BLaER1 treated with 17β-estradiol and CSF1 and Interleukin-3, amounts not matched to agents 10 nM and 100 nM (cell line): ENCODE results near the gene CUTA.

Experiments
- H3K27ac ChIP-seq, 11 experiments: shearing (Covaris generic); formaldehyde crosslinking; 2 replicates each; pipeline ENCODE4 v1.8.1; 2022
- H3K27me3 ChIP-seq, 11 experiments: shearing (Covaris generic); formaldehyde crosslinking; 2 replicates each; pipeline ENCODE4 v1.8.1; 2022
- H3K36me3 ChIP-seq, 11 experiments: shearing (Covaris generic); formaldehyde crosslinking; 2 replicates each; pipeline ENCODE4 v1.8.1; 2022
- H3K4me1 ChIP-seq, 10 experiments: shearing (Covaris generic); formaldehyde crosslinking; 2 replicates each; pipeline ENCODE4 v1.8.1; 2022
- H3K4me2 ChIP-seq, 11 experiments: shearing (Covaris generic); formaldehyde crosslinking; 2 replicates each; pipeline ENCODE4 v1.8.1; 2022
- H3K4me3 ChIP-seq, 10 experiments: shearing (Covaris generic); formaldehyde crosslinking; 2 replicates each; pipeline ENCODE4 v1.8.1; 2022
- H3K9ac ChIP-seq, 11 experiments: shearing (Covaris generic); formaldehyde crosslinking; 2 replicates each; pipeline ENCODE4 v1.8.1; 2022
- H3K9me3 ChIP-seq, 11 experiments: shearing (Covaris generic); formaldehyde crosslinking; replicated peaks in 1 of 11; 2 replicates each; pipeline ENCODE4 v1.8.1; 2022
- H4K20me1 ChIP-seq, 11 experiments: shearing (Covaris generic); formaldehyde crosslinking; 2 replicates each; pipeline ENCODE4 v1.8.1; 2022
- Cebpa-rat ChIP-seq, 11 experiments: shearing (Covaris generic); IDR thresholded peaks; 2 replicates each; pipeline ENCODE4 v1.8.1; 2022

CUTA gene

DNA sequence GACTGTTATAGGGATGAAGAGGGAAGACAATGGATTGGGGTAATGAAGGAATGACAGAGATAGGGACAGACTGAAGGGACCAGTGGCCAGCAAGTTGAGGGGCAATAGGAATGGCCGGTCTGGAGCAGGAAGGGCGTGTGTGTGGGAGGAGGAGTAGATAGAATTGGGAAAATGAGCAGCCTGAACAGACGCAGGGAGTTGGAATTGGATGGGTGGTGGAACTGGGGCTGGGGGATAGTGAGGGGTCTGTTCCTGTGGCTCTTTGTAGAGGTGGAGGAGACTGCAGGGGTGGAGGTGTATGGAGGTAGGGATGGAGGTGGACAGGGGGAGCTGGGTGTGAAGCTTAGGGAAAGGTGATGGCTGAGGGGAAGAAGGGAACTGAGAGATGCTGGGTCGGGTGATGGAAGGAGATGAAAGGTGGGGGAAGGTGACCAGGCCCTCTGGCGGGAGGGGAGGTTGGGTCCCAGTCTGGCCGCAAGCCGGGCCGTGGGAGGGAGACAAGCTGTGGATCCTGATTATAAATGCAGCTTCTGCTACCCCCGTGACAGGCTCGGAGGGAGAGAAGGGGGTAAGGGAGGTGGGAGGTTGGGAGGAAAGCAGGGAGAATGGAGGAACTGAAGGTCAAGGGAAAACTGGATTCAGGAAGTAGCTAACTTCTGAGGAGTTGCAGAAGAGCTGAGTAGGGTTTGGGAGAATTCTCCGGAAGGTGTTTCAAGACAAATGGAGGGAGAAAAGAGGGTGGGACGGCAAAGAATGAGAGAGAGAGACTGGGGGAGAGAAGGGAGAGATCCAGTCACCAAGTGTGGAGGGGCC is 7.2 kb upstream of the CUTA start:
- Histone ChIP-seq H4K20me1 (peaks cover 0 to 14% (median 0%) of the 10 kb centered on the region in 11 experiments; a peak in 4 of 22 replicates), H3K27me3 (peaks cover 0 to 15% (median 0%) of the 10 kb centered on the region in 11 experiments; a peak in 2 of 22 replicates), H3K4me3 (peak overlapping the region; percentile 58 to 78 (median 68)), H3K4me1 (peaks cover 41 to 52% (median 48%) of the 10 kb centered on the region in 10 experiments), H3K4me2 (peak overlapping the region; percentile 87 to 100 (median 98)), H3K27ac (peak overlapping the region; percentile 66 to 85 (median 76)), H3K36me3 (no peaks in the 10 kb centered on the region), H3K9ac (peak overlapping the region; percentile 73 to 86 (median 82)), H3K9me3 (no peaks in the 10 kb centered on the region)
- no peak for TF ChIP-seq Cebpa-rat (IDR thresholded peaks at IDR 0.05)

DNA sequence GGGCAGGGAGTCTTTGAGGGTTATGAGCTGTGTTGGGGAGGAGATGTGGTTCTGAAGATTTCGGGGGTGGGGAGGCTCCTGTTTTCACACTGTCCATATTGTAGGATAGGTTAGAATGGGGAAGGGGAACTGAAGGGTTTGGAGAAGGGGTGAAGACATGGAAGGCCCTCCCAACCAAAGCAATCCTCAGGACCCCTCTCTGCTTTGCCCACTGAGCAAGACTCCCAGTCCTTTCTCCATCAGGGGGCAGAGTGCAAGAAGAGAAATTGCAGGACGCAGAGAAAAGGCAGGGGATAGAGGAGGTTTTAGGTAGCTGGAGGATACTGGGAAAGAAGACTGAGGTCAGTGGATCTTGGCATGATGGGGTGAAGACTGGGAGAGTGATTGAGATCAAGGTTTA is 5.9 kb upstream of the CUTA start:
- peaks cover 39 to 50% (median 46%) of the 10 kb centered on the region in 10 experiments for H3K4me1 ChIP-seq
- H3K27me3 ChIP-seq: peaks cover 0 to 15% (median 0%) of the 10 kb centered on the region in 11 experiments; a peak in 2 of 22 replicates

DNA sequence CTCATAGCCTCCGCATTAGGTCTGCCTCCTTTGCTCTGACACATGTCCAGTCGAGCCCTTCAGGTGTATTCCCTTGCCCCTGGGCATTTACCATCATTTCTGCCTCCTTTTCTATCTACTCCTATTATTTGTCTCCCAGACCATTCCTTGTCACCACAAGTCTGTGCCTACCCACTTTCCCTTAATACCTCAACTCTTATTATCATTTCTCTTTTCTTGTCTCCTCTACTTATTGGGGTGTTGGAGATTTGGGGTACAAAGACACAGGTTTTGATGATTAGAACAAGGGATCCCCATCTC is 3.4 kb upstream of the CUTA start:
- Histone ChIP-seq H3K4me1 (peaks cover 40 to 52% (median 49%) of the 10 kb centered on the region in 10 experiments), H4K20me1 (peaks cover 0 to 12% (median 0%) of the 10 kb centered on the region in 11 experiments; a peak in 5 of 22 replicates), H3K9me3 (no peaks in the 10 kb centered on the region), H3K4me3 (no peak overlapping the region), H3K4me2 (peak overlapping the region in 5 of 11 experiments; percentile 2 to 26 (median 18); a peak in 2 of 22 replicates), H3K27me3 (peaks cover 0 to 15% (median 0%) of the 10 kb centered on the region in 11 experiments; a peak in 2 of 22 replicates), H3K27ac (no peak overlapping the region), H3K36me3 (peaks cover under 1 to 7% (median 4%) of the 10 kb centered on the region in 11 experiments; a peak in 12 of 22 replicates), H3K9ac (no peak overlapping the region)
- no peak for TF ChIP-seq Cebpa-rat (IDR thresholded peaks at IDR 0.05)

More for the DNA sequence above, 5.9 kb upstream of the CUTA start:
- Histone ChIP-seq H3K9ac (no peak overlapping the region), H3K36me3 (no peaks in the 10 kb centered on the region), H4K20me1 (peaks cover 0 to 2% (median 0%) of the 10 kb centered on the region in 11 experiments; a peak in 2 of 22 replicates), H3K4me2 (peak overlapping the region; percentile 87 to 100 (median 98)), H3K9me3 (no peaks in the 10 kb centered on the region), H3K27ac (no peak overlapping the region), H3K4me3 (no peak overlapping the region)
- no peak for TF ChIP-seq Cebpa-rat (IDR thresholded peaks at IDR 0.05)

DNA sequence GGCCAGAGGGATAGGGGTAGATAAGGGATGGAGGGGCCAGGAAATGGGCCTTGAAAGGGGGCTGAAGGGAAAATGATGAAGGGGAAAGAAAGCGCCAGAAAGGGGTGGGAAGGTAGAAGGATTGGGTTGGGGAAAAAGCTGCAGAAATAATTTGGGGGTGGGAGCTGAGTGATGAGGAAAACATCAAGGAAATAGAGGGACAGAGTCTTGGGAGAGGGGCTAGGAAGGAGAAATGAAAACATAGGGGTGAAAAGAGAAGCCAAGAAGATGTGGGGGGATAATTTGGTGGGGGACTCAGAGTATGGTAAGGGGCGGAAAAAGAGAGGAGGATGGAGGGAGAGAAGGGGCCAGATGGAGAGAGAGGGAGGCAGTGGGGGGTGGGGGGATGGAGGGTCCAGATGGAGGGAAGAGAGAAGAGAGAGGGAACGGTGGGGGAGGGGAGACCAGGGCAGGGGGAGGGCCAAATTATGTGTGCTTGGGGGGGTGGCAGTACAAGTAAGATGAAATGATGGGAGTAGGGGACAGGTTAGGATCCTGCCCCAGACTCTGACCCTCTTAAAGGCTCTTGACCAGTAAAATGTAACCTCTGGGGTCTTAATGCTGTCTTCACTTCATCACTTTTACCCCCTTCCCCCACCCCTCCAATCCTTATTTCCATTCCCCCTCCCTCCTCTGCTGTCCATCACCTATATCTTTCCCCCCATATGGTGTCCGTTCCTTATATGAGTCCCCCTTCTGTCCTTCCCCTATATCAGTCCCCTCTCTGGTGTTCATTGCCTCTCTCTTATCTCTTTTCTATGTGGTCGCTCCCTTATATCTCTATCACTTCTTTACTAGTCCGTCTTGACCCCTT is 2.8 kb upstream of the CUTA start:
- peaks cover 0 to 15% (median 0%) of the 10 kb centered on the region in 11 experiments; a peak in 2 of 22 replicates for H3K27me3 ChIP-seq
- no peak overlapping the region; a peak in 2 of 20 replicates for H3K4me3 ChIP-seq
- peaks cover 46 to 58% (median 54%) of the 10 kb centered on the region in 10 experiments for H3K4me1 ChIP-seq
- TF ChIP-seq Cebpa-rat (IDR thresholded peaks at IDR 0.05): no peak
- peaks cover 6 to 12% (median 9%) of the 10 kb centered on the region in 11 experiments; a peak in 20 of 22 replicates for H3K36me3 ChIP-seq
- H3K9ac ChIP-seq: no peak overlapping the region; a peak in 1 of 22 replicates
- no peak overlapping the region for H3K27ac ChIP-seq
- H4K20me1 ChIP-seq: peaks cover 1 to 18% (median 4%) of the 10 kb centered on the region in 11 experiments; a peak in 10 of 22 replicates
- no peaks in the 10 kb centered on the region for H3K9me3 ChIP-seq
- H3K4me2 ChIP-seq: peak overlapping the region in 6 of 11 experiments; percentile 13 to 51 (median 32); a peak in 9 of 22 replicates

DNA sequence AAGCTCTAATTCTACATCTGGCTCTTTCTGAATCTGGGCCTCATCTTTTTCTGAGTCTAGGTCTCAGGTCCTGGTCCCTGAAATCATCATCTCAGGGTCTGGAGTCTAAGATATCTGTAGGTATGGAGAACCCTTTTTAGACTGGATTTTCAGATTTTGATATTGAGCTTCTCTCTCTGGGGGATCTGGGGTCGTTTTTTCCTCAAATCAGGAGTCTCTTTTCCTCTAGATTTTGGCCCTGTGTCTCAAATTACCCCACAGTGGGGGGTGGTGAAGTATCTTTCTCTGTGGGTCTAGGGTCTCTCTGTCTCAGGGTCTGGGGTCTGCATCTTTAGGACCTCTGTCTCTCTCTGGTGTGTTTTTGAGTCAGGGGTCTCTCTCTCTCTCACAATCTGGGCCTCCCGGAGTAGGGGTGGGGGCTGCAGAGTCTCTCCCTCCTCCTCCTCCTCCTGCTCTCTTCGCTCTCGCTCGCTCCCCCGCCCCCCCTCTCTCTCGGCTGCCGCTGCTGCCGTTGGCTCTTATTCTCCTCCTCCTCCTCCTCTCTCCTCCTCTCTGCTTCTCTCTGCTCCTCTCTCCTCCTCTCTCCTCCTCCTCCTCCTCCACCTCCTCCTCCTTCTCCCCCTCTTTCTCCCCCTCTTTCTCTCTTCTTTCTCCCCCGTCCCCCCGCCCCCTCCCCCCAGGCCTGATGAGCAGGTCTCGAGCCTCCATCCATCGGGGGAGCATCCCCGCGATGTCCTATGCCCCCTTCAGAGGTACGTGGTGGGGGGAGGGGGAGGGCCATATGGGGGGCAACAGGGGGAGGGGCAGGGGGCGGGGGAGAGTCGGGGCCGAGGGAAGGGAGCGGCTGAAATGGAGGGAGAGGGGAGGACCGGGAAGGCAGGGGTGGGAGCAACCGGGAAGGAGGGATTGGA is 1.9 kb upstream of the CUTA start, which contains the start of gene SYNGAP1:
Gene SYNGAP1 (plus strand): TSS at position 486 of the 911 bp plus-strand sequence. CDS start 200 bp downstream, at position 686.
- TF ChIP-seq Cebpa-rat (IDR thresholded peaks at IDR 0.05): no peak
- H3K9me3 ChIP-seq: no peaks in the 10 kb centered on the region
- peak within 1 kb of the TSS; percentile 54 to 78 (median 74); a peak in 20 of 22 replicates for H3K9ac ChIP-seq
- peak within 1 kb of the TSS in 9 of 10 experiments; percentile 36 to 80 (median 51); a peak in 15 of 20 replicates for H3K4me3 ChIP-seq
- peak within 1 kb of the TSS; percentile 78 to 89 (median 86) for H3K27ac ChIP-seq
- H3K4me1 ChIP-seq: peaks cover 51 to 63% (median 58%) of the 10 kb centered on the region in 10 experiments
- peaks cover 0 to 15% (median 0%) of the 10 kb centered on the region in 11 experiments; a peak in 2 of 22 replicates for H3K27me3 ChIP-seq
- peaks cover 6 to 27% (median 13%) of the 10 kb centered on the region in 11 experiments; a peak in 10 of 22 replicates for H4K20me1 ChIP-seq
- peak within 1 kb of the TSS; percentile 76 to 98 (median 88) for H3K4me2 ChIP-seq
- H3K36me3 ChIP-seq: peaks cover 14 to 21% (median 18%) of the 10 kb centered on the region in 11 experiments; a peak in 20 of 22 replicates

DNA sequence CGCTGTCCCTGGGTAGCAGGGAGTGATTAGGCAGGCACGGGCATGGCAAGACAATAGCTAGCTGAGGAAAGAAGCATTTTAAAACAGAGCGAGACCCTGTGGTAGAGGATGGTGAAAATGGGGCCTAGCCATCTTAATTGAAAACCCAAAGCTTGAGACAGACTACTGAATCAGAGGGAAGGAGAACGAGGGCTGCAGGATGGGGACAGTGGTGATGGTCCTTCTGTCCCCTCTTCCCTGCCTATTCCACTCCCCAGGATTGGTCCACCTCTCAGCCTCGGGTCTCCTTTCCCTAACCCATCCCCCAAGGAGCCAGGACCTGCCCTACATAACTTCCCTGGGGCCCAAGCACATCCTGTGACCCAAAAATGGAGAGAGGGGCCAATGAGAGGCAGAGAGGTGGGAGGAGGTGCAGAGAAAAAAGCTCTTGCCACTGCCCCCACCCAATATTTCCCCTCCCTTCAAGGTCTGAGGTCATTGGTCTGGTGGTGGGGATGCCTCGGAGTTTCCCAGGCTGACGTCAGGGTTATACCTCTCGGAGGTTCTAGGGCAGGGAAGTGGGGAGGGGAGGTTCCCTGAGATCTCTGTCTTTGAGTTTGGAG is 884 bp upstream of the CUTA start:
- Histone ChIP-seq H3K27ac (peak overlapping the region; percentile 78 to 89 (median 86)), H3K9me3 (no peaks in the 10 kb centered on the region), H3K4me1 (peaks cover 51 to 63% (median 58%) of the 10 kb centered on the region in 10 experiments), H3K9ac (peak overlapping the region; percentile 61 to 82 (median 77)), H3K27me3 (peaks cover 0 to 15% (median 0%) of the 10 kb centered on the region in 11 experiments; a peak in 2 of 22 replicates), H3K4me3 (peak overlapping the region; percentile 44 to 91 (median 79)), H3K36me3 (peaks cover 25 to 32% (median 26%) of the 10 kb centered on the region in 11 experiments; a peak in 21 of 22 replicates), H4K20me1 (peaks cover 6 to 35% (median 17%) of the 10 kb centered on the region in 11 experiments; a peak in 10 of 22 replicates), H3K4me2 (peak overlapping the region; percentile 76 to 98 (median 88))
- TF ChIP-seq Cebpa-rat (IDR thresholded peaks at IDR 0.05): no peak
